ENCODE measurements around the gene BNIPL.
A peak's percentile ranks its signal among the peaks of the same experiment; 100 is the strongest.

Gene BNIPL

GRCh38 chr1:151059109-151060006 lies 23.0 kb downstream of the BNIPL start, which contains the start of gene CDC42SE1:
CDC42SE1 (minus strand) TSS chr1:151059622; CDS start chr1:151055730, 3,892 bp downstream.
- DNase-seq: peak; percentile 84

GRCh38 chr1:151060007-151060656 lies 23.7 kb downstream of the BNIPL start, which contains the start of gene MLLT11:
MLLT11 (plus strand) TSS chr1:151060397; CDS start chr1:151067225, 6,828 bp downstream.
- peak; percentile 87 for DNase-seq

- DNase-seq: peak; percentile 71
These were observed 24.5 kb downstream of the BNIPL start for GRCh38 chr1:151060657-151061421.

GRCh38 chr1:151061704-151062103 lies 25.3 kb downstream of the BNIPL start:
- no peak for DNase-seq

GRCh38 chr1:151062741-151063371 lies 26.5 kb downstream of the BNIPL start:
- no peak for DNase-seq

- DNase-seq: no peak
These were observed 28.8 kb downstream of the BNIPL start for GRCh38 chr1:151065089-151065645.

GRCh38 chr1:151067185-151067584 lies 30.8 kb downstream of the BNIPL start:
- DNase-seq: no peak

GRCh38 chr1:151069103-151069486 lies 32.7 kb downstream of the BNIPL start:
- DNase-seq: no peak

- peak; percentile 92 for DNase-seq
These were observed 34.3 kb downstream of the BNIPL start, which contains the start of gene GABPB2 for GRCh38 chr1:151070474-151071276. GABPB2 (plus strand) TSS chr1:151070761; CDS start chr1:151088190, 17,429 bp downstream.

GRCh38 chr1:151072224-151072623 lies 35.8 kb downstream of the BNIPL start:
- DNase-seq: no peak

GRCh38 chr1:151085953-151086559 lies 49.7 kb downstream of the BNIPL start:
- peak; percentile 37 for DNase-seq

Data from NCI-H146 (cell line).